ENCODE measurements around the gene OCA2. TPM values are rescaled to one million over a fixed set of nuclear protein-coding genes. Genes with fewer than 3 reads are reported as not detected.
"Not testable (repeated sequence)": the region's sequence is repeated elsewhere in the genome, so short reads cannot be mapped to it uniquely, and the experiment has no call there.

The OCA2 gene
- total RNA-seq, 2 experiments from 2014 or later, result not detected

DNA sequence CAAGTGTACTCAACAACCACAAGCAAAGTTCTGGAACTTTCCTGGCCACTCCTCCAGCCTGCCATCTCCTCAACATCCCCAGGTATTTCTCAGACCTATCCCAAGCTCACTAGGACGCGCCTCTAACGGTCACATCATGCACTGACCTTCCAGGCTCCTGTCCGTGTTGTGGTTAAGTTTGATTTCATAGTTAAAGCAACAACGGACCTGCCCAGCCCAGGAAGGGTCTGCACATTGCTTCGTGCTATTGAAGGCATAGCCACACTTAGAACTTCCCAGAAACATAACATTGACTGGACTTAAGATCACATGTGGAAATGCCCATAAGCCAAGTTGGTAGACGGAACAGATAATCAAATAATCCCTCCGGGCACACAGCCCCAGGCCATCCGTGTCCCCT is 85.1 kb downstream of the OCA2 start:
- no peaks in the 10 kb centered on the region for H3K4me1 Mint-ChIP-seq
- no peak overlapping the region for H3K4me3 Mint-ChIP-seq
- no peaks in the 10 kb centered on the region for H3K27me3 Mint-ChIP-seq
- H3K27ac Mint-ChIP-seq, result no peak overlapping the region
- ATAC-seq (ENCODE audit: low read depth) (no peak), DNase-seq (no peak)
- POLR2A ChIA-PET, result no interaction called here
- H3K9me3 Mint-ChIP-seq, result no peaks in the 10 kb centered on the region
- no peaks in the 10 kb centered on the region for H3K36me3 Mint-ChIP-seq

GRCh38 chr15:28013480-28013879 is 85.6 kb downstream of the OCA2 start:
- no peak overlapping the region for H3K4me3 Mint-ChIP-seq
- ATAC-seq (ENCODE audit: low read depth), result no peak
- no peak overlapping the region for H3K27ac Mint-ChIP-seq
- no peaks in the 10 kb centered on the region for H3K9me3 Mint-ChIP-seq
- no peaks in the 10 kb centered on the region for H3K27me3 Mint-ChIP-seq
- H3K36me3 Mint-ChIP-seq, result no peaks in the 10 kb centered on the region
- POLR2A ChIA-PET, result no interaction called here
- no peak for DNase-seq
- no peaks in the 10 kb centered on the region for H3K4me1 Mint-ChIP-seq

GRCh38 chr15:28012231-28012630 is 86.9 kb downstream of the OCA2 start:
- H3K27ac Mint-ChIP-seq, result no peak overlapping the region
- no peak for DNase-seq

GRCh38 chr15:28008175-28008574 is 90.9 kb downstream of the OCA2 start:
- POLR2A ChIA-PET; H3K27ac Mint-ChIP-seq; H3K36me3 Mint-ChIP-seq; DNase-seq; H3K4me1 Mint-ChIP-seq; ATAC-seq (ENCODE audit: low read depth); H3K27me3 Mint-ChIP-seq; H3K9me3 Mint-ChIP-seq; H3K4me3 Mint-ChIP-seq: not testable (repeated sequence)

More at GRCh38 chr15:28012231-28012630, 86.9 kb downstream of the OCA2 start:
- POLR2A ChIA-PET, result no interaction called here
- no peaks in the 10 kb centered on the region for H3K4me1 Mint-ChIP-seq
- H3K27me3 Mint-ChIP-seq, result no peaks in the 10 kb centered on the region
- H3K9me3 Mint-ChIP-seq, result no peaks in the 10 kb centered on the region
- H3K4me3 Mint-ChIP-seq, result no peak overlapping the region
- ATAC-seq (ENCODE audit: low read depth), result no peak
- H3K36me3 Mint-ChIP-seq, result no peaks in the 10 kb centered on the region

GRCh38 chr15:28006116-28006905 is 92.8 kb downstream of the OCA2 start:
- Mint-ChIP-seq H3K27ac (no peak overlapping the region), H3K36me3 (no peaks in the 10 kb centered on the region), H3K9me3 (peaks cover 4% of the 10 kb centered on the region), H3K4me3 (no peak overlapping the region), H3K27me3 (no peaks in the 10 kb centered on the region), H3K4me1 (no peaks in the 10 kb centered on the region)
- DNase-seq (no peak), ATAC-seq (ENCODE audit: low read depth) (no peak)
- POLR2A ChIA-PET, result no interaction called here

GRCh38 chr15:28005004-28005527 is 94.0 kb downstream of the OCA2 start:
- no peak for ATAC-seq (ENCODE audit: low read depth)
- no peaks in the 10 kb centered on the region for H3K27me3 Mint-ChIP-seq
- H3K9me3 Mint-ChIP-seq, result peaks cover 4% of the 10 kb centered on the region
- POLR2A ChIA-PET, result no interaction called here
- DNase-seq, result no peak
- H3K27ac Mint-ChIP-seq, result no peak overlapping the region
- no peak overlapping the region for H3K4me3 Mint-ChIP-seq
- no peaks in the 10 kb centered on the region for H3K36me3 Mint-ChIP-seq
- H3K4me1 Mint-ChIP-seq, result no peaks in the 10 kb centered on the region

GRCh38 chr15:28004143-28005003 is 94.7 kb downstream of the OCA2 start:
- POLR2A ChIA-PET, result no interaction called here
- peaks cover 1% of the 10 kb centered on the region for H3K27me3 Mint-ChIP-seq
- no peak overlapping the region for H3K4me3 Mint-ChIP-seq
- no peaks in the 10 kb centered on the region for H3K36me3 Mint-ChIP-seq
- peaks cover 4% of the 10 kb centered on the region for H3K9me3 Mint-ChIP-seq
- no peak for ATAC-seq (ENCODE audit: low read depth)
- no peak for DNase-seq
- no peaks in the 10 kb centered on the region for H3K4me1 Mint-ChIP-seq
- H3K27ac Mint-ChIP-seq, result no peak overlapping the region

GRCh38 chr15:28003302-28004037 is 95.6 kb downstream of the OCA2 start:
- Mint-ChIP-seq H3K27ac (no peak overlapping the region), H3K9me3 (peaks cover 4% of the 10 kb centered on the region), H3K4me3 (no peak overlapping the region), H3K27me3 (peaks cover 1% of the 10 kb centered on the region), H3K4me1 (no peaks in the 10 kb centered on the region), H3K36me3 (no peaks in the 10 kb centered on the region)
- DNase-seq (no peak), ATAC-seq (ENCODE audit: low read depth) (no peak)
- POLR2A ChIA-PET, result no interaction called here

DNA sequence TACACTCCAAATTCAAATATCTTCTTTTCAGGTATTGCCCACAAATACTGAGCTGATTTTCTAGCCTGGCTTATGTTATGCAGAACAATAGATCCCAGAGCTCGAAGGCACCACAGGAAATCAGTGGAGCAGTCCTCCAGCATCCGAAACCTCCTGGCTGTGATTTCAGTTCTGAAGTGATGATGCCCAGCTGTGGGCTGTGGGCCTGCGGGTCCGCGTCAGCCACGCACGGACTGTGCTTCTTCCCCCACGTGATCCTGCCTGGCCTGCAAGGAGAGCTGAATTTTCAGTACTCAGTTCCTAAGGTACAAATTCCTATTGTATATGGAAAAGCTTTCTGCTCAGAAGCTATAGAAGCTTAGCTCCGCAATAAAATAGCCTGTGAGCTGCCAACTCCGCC is 96.2 kb downstream of the OCA2 start:
- H3K4me1 Mint-ChIP-seq, result no peaks in the 10 kb centered on the region
- peaks cover 1% of the 10 kb centered on the region for H3K27me3 Mint-ChIP-seq
- H3K36me3 Mint-ChIP-seq, result no peaks in the 10 kb centered on the region
- no peak for DNase-seq
- POLR2A ChIA-PET, result no interaction called here
- no peak overlapping the region for H3K27ac Mint-ChIP-seq
- H3K9me3 Mint-ChIP-seq, result peaks cover 4% of the 10 kb centered on the region
- ATAC-seq (ENCODE audit: low read depth), result no peak
- H3K4me3 Mint-ChIP-seq, result no peak overlapping the region

DNA sequence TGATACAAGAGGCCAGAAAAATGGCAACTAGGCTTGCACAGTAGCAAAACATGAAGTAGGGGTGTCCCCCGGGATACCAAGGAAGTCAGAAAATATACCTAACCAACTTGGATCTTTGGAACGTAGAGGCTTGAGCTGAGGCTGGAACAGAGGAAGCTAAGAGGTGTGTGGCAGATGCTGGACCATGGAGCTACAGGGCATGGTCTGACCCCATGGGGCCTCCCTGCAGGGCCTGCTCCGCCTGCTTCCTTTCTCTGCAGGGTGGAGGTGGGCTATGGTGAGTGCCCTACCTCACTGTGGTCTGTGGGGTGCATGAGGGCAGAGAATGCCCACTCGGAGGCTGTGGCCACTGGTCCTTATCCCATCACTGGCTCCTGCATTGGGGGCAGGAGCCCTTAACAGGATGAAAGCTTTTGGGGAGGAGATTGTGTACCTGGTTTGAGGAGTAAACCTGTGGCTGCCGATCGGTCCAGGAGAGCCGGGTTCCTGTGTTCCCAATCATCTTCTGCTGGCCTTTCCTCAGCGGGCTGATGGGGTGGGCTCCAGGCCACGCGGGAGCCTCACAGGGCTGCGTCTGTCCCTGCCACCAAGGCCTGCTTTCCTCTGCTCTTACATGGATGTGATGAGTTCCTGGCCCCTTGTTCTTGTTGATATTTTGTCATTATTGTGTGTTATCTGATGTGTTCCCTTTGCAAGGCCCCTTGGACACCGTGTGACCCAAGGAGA is 96.8 kb downstream of the OCA2 start:
- Mint-ChIP-seq H3K4me3 (no peak overlapping the region), H3K27ac (no peak overlapping the region), H3K27me3 (peaks cover 1% of the 10 kb centered on the region), H3K9me3 (peaks cover 4% of the 10 kb centered on the region), H3K4me1 (no peaks in the 10 kb centered on the region), H3K36me3 (no peaks in the 10 kb centered on the region)
- POLR2A ChIA-PET, result no interaction called here
- no peak for ATAC-seq (ENCODE audit: low read depth)
- no peak for DNase-seq

- ATAC-seq (ENCODE audit: low read depth), result no peak
- no peaks in the 10 kb centered on the region for H3K4me1 Mint-ChIP-seq
- peaks cover 1% of the 10 kb centered on the region for H3K27me3 Mint-ChIP-seq
- no peak overlapping the region for H3K27ac Mint-ChIP-seq
- no peaks in the 10 kb centered on the region for H3K36me3 Mint-ChIP-seq
- POLR2A ChIA-PET, result no interaction called here
- no peak for DNase-seq
- no peak overlapping the region for H3K4me3 Mint-ChIP-seq
- H3K9me3 Mint-ChIP-seq, result peaks cover 6% of the 10 kb centered on the region
Measured at GRCh38 chr15:28001641-28002040, 97.5 kb downstream of the OCA2 start.

DNA sequence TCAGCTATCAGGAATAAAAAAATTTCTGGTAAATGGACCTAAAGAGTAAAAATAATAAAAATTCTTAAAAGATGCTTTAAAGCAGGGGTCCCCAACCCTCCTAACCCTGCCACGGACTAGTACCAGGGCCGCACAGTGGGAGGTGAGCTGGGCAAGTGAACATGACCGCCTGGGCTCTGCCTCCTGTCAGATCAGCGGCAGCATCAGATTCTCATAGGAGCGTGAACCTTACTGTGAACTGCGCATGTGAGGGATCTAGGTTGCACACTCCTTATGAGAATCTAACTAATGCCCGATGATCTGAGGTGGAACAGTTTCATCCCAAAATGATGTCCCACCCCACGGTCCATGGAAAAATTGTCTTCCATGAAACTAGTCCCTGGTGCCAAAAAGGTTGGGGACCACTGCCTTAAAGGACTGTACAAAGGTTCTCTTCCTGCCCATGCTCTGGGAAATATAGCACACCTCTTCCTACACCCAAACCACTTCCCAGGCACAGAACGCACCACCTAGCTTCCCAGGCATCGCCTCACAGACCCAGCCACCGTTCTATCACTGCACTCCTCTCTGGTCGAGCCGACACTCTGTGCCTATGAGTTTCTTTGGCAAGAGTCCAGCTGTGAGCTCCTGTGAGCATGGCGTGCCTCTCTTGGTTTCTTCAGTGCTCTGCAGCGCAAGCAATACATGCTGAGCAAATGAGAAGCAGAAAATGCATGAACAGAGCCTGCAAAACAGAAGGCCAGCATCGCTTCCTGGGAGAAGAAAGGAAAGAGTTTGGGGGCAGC is 104.9 kb downstream of the OCA2 start:
- no peak for DNase-seq
- Mint-ChIP-seq H3K9me3 (peaks cover 4% of the 10 kb centered on the region), H3K27ac (no peak overlapping the region), H3K27me3 (no peaks in the 10 kb centered on the region), H3K4me3 (no peak overlapping the region), H3K4me1 (no peaks in the 10 kb centered on the region), H3K36me3 (no peaks in the 10 kb centered on the region)
- POLR2A ChIA-PET, result no interaction called here
- ATAC-seq (ENCODE audit: low read depth), result no peak

All from activated naive CD8-positive, alpha-beta T cell treated with anti-CD3 and anti-CD28 coated beads, Interleukin-2, amount 10 ng/mL, durations not matched to agents 7 days and 5 days (primary cell).